ENCODE results near the gene ABCA10. TPM values are rescaled to one million over a fixed set of nuclear protein-coding genes. Genes with fewer than 3 reads are reported as not detected.

Gene ABCA10
- total RNA-seq, 1 experiment from 2014 or later = 0.90 TPM

DNA sequence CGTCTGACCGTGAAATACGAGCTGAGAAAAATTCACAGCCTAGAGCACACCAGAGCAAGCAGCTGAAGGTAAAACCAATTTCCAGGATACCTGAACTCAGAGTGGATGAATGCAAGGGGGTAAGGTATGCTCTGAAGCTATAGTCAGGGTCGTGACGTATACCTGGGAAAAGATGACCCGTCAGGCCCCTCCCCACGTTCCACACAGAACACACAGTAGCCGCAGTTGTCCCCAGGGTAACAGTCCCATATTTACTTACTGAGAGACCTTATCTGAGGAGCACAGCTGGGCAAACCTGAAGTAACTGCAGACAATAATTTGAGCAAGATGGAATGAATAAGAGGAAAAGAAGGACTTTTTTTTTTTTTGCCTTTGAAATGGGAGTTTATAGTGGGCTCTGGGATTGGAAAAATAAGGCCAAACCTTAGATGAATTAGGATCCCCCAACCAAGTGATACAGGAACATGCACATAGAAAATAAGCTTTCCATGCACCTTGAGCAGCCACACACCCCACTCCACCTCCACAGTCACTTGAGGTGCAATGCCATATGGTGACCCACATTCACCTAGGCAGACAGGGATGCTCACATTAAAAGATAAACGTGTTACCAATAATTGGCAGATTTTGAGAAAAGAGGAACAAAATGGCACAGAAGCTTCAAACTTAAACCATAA lies 124.9 kb downstream of the ABCA10 start:
- POLR2A ChIA-PET = no interaction called here
- no peak for ATAC-seq
- intact Hi-C loops (cut with micrococcal nuclease; ENCODE audit: unreplicated experiment) (no loop called here), in situ Hi-C loops (cut with HindIII; ENCODE audit: low pct_unique_long_range_greater_than_20kb, low sequenced_read_pairs) (no loop called here)
- Histone ChIP-seq H3K27me3 (ENCODE audit: control insufficient read depth, insufficient read depth, low read length) (no peaks in the 10 kb centered on the region), H3K4me3 (ENCODE audit: low read depth in 2 of 2, low read length in 2 of 2) (no peak overlapping the region), H3K27ac (ENCODE audit: low read length) (no peak overlapping the region), H3K36me3 (ENCODE audit: control insufficient read depth, insufficient read depth, low read length) (no peaks in the 10 kb centered on the region), H3K9me3 (ENCODE audit: control insufficient read depth, insufficient read depth, low read depth, low read length) (no peaks in the 10 kb centered on the region), H3K4me1 (ENCODE audit: control insufficient read depth, insufficient read depth, low read length) (no peaks in the 10 kb centered on the region)
- BruUV-seq (replicated peaks) = no TSS peak
- TF ChIP-seq POLR2AphosphoS5 (IDR thresholded peaks at IDR 0.05; ENCODE audit: low read depth, low read length) (no peak), TCF7L2 (IDR thresholded peaks at IDR 0.05; ENCODE audit: low read depth, low read length) (no peak), SIN3A (IDR thresholded peaks at IDR 0.05; ENCODE audit: borderline replicate concordance, insufficient read depth, low read depth, low read length) (no peak)
- TF ChIP-seq, protein P1, sequence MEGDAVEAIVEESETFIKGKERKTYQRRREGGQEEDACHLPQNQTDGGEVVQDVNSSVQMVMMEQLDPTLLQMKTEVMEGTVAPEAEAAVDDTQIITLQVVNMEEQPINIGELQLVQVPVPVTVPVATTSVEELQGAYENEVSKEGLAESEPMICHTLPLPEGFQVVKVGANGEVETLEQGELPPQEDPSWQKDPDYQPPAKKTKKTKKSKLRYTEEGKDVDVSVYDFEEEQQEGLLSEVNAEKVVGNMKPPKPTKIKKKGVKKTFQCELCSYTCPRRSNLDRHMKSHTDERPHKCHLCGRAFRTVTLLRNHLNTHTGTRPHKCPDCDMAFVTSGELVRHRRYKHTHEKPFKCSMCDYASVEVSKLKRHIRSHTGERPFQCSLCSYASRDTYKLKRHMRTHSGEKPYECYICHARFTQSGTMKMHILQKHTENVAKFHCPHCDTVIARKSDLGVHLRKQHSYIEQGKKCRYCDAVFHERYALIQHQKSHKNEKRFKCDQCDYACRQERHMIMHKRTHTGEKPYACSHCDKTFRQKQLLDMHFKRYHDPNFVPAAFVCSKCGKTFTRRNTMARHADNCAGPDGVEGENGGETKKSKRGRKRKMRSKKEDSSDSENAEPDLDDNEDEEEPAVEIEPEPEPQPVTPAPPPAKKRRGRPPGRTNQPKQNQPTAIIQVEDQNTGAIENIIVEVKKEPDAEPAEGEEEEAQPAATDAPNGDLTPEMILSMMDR (IDR thresholded peaks at IDR 0.05) = no peak
- TF ChIP-seq, protein P2, sequence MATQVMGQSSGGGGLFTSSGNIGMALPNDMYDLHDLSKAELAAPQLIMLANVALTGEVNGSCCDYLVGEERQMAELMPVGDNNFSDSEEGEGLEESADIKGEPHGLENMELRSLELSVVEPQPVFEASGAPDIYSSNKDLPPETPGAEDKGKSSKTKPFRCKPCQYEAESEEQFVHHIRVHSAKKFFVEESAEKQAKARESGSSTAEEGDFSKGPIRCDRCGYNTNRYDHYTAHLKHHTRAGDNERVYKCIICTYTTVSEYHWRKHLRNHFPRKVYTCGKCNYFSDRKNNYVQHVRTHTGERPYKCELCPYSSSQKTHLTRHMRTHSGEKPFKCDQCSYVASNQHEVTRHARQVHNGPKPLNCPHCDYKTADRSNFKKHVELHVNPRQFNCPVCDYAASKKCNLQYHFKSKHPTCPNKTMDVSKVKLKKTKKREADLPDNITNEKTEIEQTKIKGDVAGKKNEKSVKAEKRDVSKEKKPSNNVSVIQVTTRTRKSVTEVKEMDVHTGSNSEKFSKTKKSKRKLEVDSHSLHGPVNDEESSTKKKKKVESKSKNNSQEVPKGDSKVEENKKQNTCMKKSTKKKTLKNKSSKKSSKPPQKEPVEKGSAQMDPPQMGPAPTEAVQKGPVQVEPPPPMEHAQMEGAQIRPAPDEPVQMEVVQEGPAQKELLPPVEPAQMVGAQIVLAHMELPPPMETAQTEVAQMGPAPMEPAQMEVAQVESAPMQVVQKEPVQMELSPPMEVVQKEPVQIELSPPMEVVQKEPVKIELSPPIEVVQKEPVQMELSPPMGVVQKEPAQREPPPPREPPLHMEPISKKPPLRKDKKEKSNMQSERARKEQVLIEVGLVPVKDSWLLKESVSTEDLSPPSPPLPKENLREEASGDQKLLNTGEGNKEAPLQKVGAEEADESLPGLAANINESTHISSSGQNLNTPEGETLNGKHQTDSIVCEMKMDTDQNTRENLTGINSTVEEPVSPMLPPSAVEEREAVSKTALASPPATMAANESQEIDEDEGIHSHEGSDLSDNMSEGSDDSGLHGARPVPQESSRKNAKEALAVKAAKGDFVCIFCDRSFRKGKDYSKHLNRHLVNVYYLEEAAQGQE (IDR thresholded peaks at IDR 0.05; ENCODE audit: insufficient read depth in 1 of 2, low read depth in 2 of 2, low read length in 1 of 2) = no peak
- CTCF ChIA-PET = no interaction called here
- DNase-seq (ENCODE audit: low read depth, low spot score) = no peak

DNA sequence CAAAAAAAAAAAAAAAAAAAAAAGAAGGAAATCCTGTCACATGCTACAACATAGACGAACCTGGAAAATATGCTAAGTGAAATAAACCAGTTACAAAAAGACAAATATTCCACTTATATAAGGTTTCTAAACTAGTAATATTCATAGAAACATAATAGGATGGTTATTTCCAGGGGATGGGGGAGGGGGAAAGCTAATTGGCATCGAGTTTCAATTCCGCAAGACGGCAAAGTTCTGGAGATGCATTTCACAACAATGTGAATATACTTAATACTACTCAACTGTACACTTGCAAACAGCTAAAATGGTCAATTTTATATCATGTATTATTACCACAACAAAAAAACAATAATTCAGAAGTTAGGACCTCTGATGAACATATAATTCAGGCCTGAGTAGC lies 130.0 kb downstream of the ABCA10 start:
- DNase-seq (ENCODE audit: low read depth, low spot score) = no peak
- Histone ChIP-seq H3K27ac (ENCODE audit: low read length) (no peak overlapping the region), H3K4me3 (ENCODE audit: low read depth in 2 of 2, low read length in 2 of 2) (no peak overlapping the region), H3K27me3 (ENCODE audit: control insufficient read depth, insufficient read depth, low read length) (no peaks in the 10 kb centered on the region), H3K9me3 (ENCODE audit: control insufficient read depth, insufficient read depth, low read depth, low read length) (no peaks in the 10 kb centered on the region), H3K4me1 (ENCODE audit: control insufficient read depth, insufficient read depth, low read length) (no peaks in the 10 kb centered on the region), H3K36me3 (ENCODE audit: control insufficient read depth, insufficient read depth, low read length) (no peaks in the 10 kb centered on the region)
- no peak for ATAC-seq
- intact Hi-C loops (cut with micrococcal nuclease; ENCODE audit: unreplicated experiment) (no loop called here), in situ Hi-C loops (cut with HindIII; ENCODE audit: low pct_unique_long_range_greater_than_20kb, low sequenced_read_pairs) (no loop called here)
- ChIA-PET POLR2A (no interaction called here), CTCF (no interaction called here)
- TF ChIP-seq, protein P2 (IDR thresholded peaks at IDR 0.05; ENCODE audit: insufficient read depth in 1 of 2, low read depth in 2 of 2, low read length in 1 of 2) = no peak
- BruUV-seq (replicated peaks) = no TSS peak

Small RNA genes lying within 50 kb of the gene (microRNA-seq; reads per million reads assigned to microRNA genes)
- gene MIR4524A (ENCODE audit: unreplicated experiment) = not detected
- gene MIR4524B (ENCODE audit: unreplicated experiment) = not detected

Other genes with a start within 250 kb of the ABCA10 start
- 0.05 TPM for gene ABCA9, start 167.9 kb downstream of the ABCA10 start, total RNA-seq (2021; ENCODE audit: unreplicated experiment)
- gene ABCA6, start 86.9 kb downstream of the ABCA10 start, total RNA-seq (2021; ENCODE audit: unreplicated experiment) = 0.46 TPM
- 13.3 TPM for gene ABCA5, start 98.3 kb upstream of the ABCA10 start, total RNA-seq (2021; ENCODE audit: unreplicated experiment)
- gene MAP2K6, start 185.9 kb upstream of the ABCA10 start, total RNA-seq (2021; ENCODE audit: unreplicated experiment) = 11.8 TPM